ENCODE measurements around the gene TAGLN. TPM values are rescaled to one million over a fixed set of nuclear protein-coding genes. Genes with fewer than 3 reads are reported as not detected.

The TAGLN gene
- polyA plus RNA-seq, 1 of the 3 experiments (the other 2 are of a cell fraction): 519 TPM

DNA sequence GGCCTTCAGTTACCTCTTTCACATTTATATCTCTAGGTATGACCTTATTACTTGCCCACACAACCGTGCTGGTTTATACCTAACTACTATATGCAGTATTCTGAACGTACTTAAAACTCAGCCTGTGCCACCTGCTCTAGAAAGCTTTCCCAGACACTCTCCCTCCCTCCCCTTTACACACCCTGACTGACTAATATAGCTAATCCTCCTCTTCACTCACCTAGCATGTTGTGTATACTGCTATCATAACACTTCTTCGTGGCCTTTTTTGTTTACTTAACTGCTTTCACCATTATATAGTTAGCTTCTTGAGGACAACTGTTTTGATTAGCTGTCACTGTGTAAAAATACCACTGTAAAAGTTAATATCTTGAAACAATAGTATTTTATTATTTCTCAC lies 56.8 kb downstream of the TAGLN start (continued):
- TF ChIP-seq, protein P1, sequence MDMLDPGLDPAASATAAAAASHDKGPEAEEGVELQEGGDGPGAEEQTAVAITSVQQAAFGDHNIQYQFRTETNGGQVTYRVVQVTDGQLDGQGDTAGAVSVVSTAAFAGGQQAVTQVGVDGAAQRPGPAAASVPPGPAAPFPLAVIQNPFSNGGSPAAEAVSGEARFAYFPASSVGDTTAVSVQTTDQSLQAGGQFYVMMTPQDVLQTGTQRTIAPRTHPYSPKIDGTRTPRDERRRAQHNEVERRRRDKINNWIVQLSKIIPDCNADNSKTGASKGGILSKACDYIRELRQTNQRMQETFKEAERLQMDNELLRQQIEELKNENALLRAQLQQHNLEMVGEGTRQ (IDR thresholded peaks at IDR 0.05; ENCODE audit: borderline replicate concordance, low read depth, low read length): no peak
- no peak for TF ChIP-seq FOXJ3 (CRISPR knock-in tag; IDR thresholded peaks at IDR 0.05)
- TF ChIP-seq JUND (IDR thresholded peaks at IDR 0.05): no peak
- no peak for TF ChIP-seq FOSL2 (IDR thresholded peaks at IDR 0.05; ENCODE audit: borderline replicate concordance, low read depth)
- TF ChIP-seq ELF1 (IDR thresholded peaks at IDR 0.05): no peak
- no peak for TF ChIP-seq SMC3 (IDR thresholded peaks at IDR 0.05; ENCODE audit: low read depth, low read length)
- TF ChIP-seq TEAD4 (IDR thresholded peaks at IDR 0.05; ENCODE audit: borderline replicate concordance, insufficient read depth): no peak
- TF ChIP-seq TCF12 (IDR thresholded peaks at IDR 0.05): no peak
- TF ChIP-seq EP300 (IDR thresholded peaks at IDR 0.05; ENCODE audit: borderline replicate concordance in 1 of 2, low read depth in 1 of 2, low read length in 1 of 2): no peak
- no peak for TF ChIP-seq CHD2 (IDR thresholded peaks at IDR 0.05; ENCODE audit: low read length, partially characterized antibody)

DNA sequence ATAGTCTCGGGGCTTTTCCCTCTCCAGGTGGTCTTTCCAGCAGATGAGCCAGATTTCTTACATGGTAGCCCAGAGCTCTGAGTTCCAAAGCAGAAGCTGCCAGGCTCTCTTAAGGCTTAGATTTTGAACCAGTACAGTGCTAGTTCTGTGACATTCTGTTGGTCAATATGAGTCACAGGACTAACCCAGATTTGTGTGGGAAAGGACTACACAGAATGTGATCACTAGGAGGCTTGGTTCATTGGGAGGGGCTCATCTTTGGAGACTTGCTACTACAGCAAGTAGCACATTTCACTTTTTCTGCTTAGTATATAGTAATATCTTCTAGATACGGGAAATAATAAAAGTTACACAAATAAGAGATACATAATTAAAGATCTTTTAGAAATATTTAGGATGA lies 57.4 kb downstream of the TAGLN start:
- no peak overlapping the region for H3K27ac ChIP-seq (ENCODE audit: low read depth in 2 of 2, low read length in 1 of 2)
- DNase-seq: no peak
- 53% methylated on average over 2 of the region's 2 CpGs for WGBS (ENCODE audit: low lambda C conversion rate)
- no peak overlapping the region for H2AFZ ChIP-seq (ENCODE audit: low read depth)
- ChIA-PET CTCF (no interaction called here), POLR2A (no interaction called here)
- TF ChIP-seq, protein P2, sequence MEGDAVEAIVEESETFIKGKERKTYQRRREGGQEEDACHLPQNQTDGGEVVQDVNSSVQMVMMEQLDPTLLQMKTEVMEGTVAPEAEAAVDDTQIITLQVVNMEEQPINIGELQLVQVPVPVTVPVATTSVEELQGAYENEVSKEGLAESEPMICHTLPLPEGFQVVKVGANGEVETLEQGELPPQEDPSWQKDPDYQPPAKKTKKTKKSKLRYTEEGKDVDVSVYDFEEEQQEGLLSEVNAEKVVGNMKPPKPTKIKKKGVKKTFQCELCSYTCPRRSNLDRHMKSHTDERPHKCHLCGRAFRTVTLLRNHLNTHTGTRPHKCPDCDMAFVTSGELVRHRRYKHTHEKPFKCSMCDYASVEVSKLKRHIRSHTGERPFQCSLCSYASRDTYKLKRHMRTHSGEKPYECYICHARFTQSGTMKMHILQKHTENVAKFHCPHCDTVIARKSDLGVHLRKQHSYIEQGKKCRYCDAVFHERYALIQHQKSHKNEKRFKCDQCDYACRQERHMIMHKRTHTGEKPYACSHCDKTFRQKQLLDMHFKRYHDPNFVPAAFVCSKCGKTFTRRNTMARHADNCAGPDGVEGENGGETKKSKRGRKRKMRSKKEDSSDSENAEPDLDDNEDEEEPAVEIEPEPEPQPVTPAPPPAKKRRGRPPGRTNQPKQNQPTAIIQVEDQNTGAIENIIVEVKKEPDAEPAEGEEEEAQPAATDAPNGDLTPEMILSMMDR (IDR thresholded peaks at IDR 0.05): no peak
- TF ChIP-seq FOXJ3 (CRISPR knock-in tag; IDR thresholded peaks at IDR 0.05): no peak
- TF ChIP-seq FOXM1 (IDR thresholded peaks at IDR 0.05; ENCODE audit: low read depth): no peak
- TF ChIP-seq JUND (IDR thresholded peaks at IDR 0.05): no peak
- TF ChIP-seq TEAD4 (IDR thresholded peaks at IDR 0.05; ENCODE audit: borderline replicate concordance, insufficient read depth): no peak
- TF ChIP-seq MEF2A (IDR thresholded peaks at IDR 0.05; ENCODE audit: borderline replicate concordance, low read depth): no peak
- no peak for TF ChIP-seq GABPA (IDR thresholded peaks at IDR 0.05; ENCODE audit: low read depth)
- no peak for TF ChIP-seq NFIC (IDR thresholded peaks at IDR 0.05; ENCODE audit: borderline replicate concordance)
- TF ChIP-seq MXI1 (IDR thresholded peaks at IDR 0.05; ENCODE audit: low read depth, low read length): no peak
- TF ChIP-seq, protein P3, sequence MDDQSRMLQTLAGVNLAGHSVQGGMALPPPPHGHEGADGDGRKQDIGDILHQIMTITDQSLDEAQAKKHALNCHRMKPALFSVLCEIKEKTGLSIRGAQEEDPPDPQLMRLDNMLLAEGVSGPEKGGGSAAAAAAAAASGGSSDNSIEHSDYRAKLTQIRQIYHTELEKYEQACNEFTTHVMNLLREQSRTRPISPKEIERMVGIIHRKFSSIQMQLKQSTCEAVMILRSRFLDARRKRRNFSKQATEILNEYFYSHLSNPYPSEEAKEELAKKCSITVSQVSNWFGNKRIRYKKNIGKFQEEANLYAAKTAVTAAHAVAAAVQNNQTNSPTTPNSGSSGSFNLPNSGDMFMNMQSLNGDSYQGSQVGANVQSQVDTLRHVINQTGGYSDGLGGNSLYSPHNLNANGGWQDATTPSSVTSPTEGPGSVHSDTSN (IDR thresholded peaks at IDR 0.05): no peak
- no peak for TF ChIP-seq RAD21 (IDR thresholded peaks at IDR 0.05; ENCODE audit: low read length)
- TF ChIP-seq YY1 (IDR thresholded peaks at IDR 0.05; ENCODE audit: low read depth): no peak
- TF ChIP-seq RXRA (IDR thresholded peaks at IDR 0.05; ENCODE audit: borderline replicate concordance, low read depth): no peak
- TF ChIP-seq RCOR1 (IDR thresholded peaks at IDR 0.05; ENCODE audit: low read length): no peak
- TF ChIP-seq TAF1 (IDR thresholded peaks at IDR 0.05; ENCODE audit: borderline replicate concordance, low read depth, low read length): no peak
- H3F3A ChIP-seq (replicated peaks; ENCODE audit: insufficient read depth): peaks cover 19% of the 10 kb centered on the region
- H3K9me2 ChIP-seq: no peaks in the 10 kb centered on the region
- no peak overlapping the region for H3K9ac ChIP-seq
- H3K9me3 ChIP-seq: no peaks in the 10 kb centered on the region
- H3K4me2 ChIP-seq: no peak overlapping the region
- H3K4me1 ChIP-seq (ENCODE audit: control insufficient read depth in 1 of 2, insufficient read depth in 2 of 2, low read depth in 1 of 2, low read length in 1 of 2): peaks cover 0 to 4% of the 10 kb centered on the region in 2 experiments; a peak in 1 of 4 replicates
- H3K27me3 ChIP-seq (ENCODE audit: insufficient read depth): no peaks in the 10 kb centered on the region
- peaks cover 17 to 20% of the 10 kb centered on the region in 2 experiments for H3K36me3 ChIP-seq (replicated peaks in 1 of 2; ENCODE audit: control insufficient read depth in 1 of 2, insufficient read depth in 2 of 2, low read length in 1 of 2)
- no peaks in the 10 kb centered on the region for H4K20me1 ChIP-seq (ENCODE audit: insufficient read depth)
- no peaks in the 10 kb centered on the region for H3K79me2 ChIP-seq (ENCODE audit: insufficient read depth)
- H3K4me3 ChIP-seq (ENCODE audit: low read depth in 2 of 2, low read length in 1 of 2): no peak overlapping the region

Other genes starting within 250 kb of the TAGLN start
- 4.5 and 5.1 TPM in 2 replicates for gene SIK3, start 100.9 kb upstream of the TAGLN start, polyA plus RNA-seq (2012; rRNA removed)
- gene PAFAH1B2, start 55.1 kb upstream of the TAGLN start, polyA plus RNA-seq (2012; rRNA removed): 19.6 and 27.3 TPM in 2 replicates
- gene SIDT2, start 20.6 kb upstream of the TAGLN start, polyA plus RNA-seq (2012; rRNA removed): 17.3 and 17.5 TPM in 2 replicates
- 49.7 and 52.1 TPM in 2 replicates for gene PCSK7, start 32.7 kb downstream of the TAGLN start, polyA plus RNA-seq (2012; rRNA removed)
- gene RNF214, start 33.3 kb downstream of the TAGLN start, polyA plus RNA-seq (2012; rRNA removed): 11.9 and 15.4 TPM in 2 replicates
- 5.7 and 6.3 TPM in 2 replicates for gene BACE1-AS, start 92.0 kb downstream of the TAGLN start, polyA plus RNA-seq (2012; rRNA removed)
- gene BACE1, start 116.9 kb downstream of the TAGLN start, polyA plus RNA-seq (2012; rRNA removed): 36.4 and 37.8 TPM in 2 replicates
- 27.7 and 30.6 TPM in 2 replicates for gene CEP164, start 128.5 kb downstream of the TAGLN start, polyA plus RNA-seq (2012; rRNA removed)